ENCODE measurements around the gene ATG2B.

Gene ATG2B, protein sequence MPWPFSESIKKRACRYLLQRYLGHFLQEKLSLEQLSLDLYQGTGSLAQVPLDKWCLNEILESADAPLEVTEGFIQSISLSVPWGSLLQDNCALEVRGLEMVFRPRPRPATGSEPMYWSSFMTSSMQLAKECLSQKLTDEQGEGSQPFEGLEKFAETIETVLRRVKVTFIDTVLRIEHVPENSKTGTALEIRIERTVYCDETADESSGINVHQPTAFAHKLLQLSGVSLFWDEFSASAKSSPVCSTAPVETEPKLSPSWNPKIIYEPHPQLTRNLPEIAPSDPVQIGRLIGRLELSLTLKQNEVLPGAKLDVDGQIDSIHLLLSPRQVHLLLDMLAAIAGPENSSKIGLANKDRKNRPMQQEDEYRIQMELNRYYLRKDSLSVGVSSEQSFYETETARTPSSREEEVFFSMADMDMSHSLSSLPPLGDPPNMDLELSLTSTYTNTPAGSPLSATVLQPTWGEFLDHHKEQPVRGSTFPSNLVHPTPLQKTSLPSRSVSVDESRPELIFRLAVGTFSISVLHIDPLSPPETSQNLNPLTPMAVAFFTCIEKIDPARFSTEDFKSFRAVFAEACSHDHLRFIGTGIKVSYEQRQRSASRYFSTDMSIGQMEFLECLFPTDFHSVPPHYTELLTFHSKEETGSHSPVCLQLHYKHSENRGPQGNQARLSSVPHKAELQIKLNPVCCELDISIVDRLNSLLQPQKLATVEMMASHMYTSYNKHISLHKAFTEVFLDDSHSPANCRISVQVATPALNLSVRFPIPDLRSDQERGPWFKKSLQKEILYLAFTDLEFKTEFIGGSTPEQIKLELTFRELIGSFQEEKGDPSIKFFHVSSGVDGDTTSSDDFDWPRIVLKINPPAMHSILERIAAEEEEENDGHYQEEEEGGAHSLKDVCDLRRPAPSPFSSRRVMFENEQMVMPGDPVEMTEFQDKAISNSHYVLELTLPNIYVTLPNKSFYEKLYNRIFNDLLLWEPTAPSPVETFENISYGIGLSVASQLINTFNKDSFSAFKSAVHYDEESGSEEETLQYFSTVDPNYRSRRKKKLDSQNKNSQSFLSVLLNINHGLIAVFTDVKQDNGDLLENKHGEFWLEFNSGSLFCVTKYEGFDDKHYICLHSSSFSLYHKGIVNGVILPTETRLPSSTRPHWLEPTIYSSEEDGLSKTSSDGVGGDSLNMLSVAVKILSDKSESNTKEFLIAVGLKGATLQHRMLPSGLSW (N-terminal part only)

DNA sequence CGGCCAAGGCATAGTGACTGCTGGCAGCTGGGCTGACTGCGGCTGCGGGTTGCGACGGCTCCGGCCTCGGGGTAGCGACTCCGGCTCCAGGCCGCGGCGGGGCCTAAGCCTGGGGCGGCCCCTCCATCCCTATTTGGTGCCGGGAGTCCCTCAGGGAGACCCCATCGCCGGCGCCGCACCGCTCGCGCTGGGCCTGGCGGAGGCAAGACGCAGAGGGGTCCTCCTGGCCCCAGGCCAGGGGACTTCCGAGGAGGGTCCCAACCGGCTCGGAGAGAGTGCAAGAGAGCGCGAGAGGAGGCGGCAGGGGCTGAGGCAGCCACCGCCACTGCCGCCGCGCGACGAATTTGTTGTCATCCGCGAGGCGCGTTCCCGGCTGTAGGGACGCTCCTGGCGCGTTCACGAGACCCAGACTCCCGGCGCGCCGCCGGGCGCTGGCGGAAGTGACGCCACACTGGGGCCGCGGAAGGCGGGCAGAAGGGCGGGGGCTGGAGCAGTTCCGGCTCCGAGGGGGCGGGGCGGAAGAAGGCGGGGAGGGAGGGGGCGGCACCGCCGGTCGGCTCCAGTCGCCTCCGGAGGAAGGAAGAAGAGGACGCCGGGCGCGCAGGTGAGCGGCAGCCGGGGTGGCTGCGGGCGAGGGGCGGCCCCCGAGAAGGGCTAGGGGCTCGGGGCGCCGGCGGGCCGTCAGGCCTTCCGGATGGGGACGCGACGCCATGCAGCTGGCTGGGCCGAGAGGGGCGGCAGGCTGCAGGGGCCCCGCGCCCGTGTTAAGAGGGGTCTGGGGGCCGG is at the start of gene ATG2B, which contains the start of gene GSKIP:
Gene ATG2B, minus strand, starts transcription at position 377 of the 786 bp plus-strand sequence. Its CDS starts 365 bp downstream, at position 12.
Gene GSKIP, plus strand, starts transcription at position 562 of the 786 bp plus-strand sequence. CDS start 18,722 bp downstream, outside the sequence.
- in situ Hi-C loops (cut with HindIII; ENCODE audit: low sequenced_read_pairs): no loop called here

GRCh38 chr14:96410119-96410518 is 47.0 kb upstream of the ATG2B start:
- in situ Hi-C loops (cut with HindIII; ENCODE audit: low sequenced_read_pairs): no loop called here

DNA sequence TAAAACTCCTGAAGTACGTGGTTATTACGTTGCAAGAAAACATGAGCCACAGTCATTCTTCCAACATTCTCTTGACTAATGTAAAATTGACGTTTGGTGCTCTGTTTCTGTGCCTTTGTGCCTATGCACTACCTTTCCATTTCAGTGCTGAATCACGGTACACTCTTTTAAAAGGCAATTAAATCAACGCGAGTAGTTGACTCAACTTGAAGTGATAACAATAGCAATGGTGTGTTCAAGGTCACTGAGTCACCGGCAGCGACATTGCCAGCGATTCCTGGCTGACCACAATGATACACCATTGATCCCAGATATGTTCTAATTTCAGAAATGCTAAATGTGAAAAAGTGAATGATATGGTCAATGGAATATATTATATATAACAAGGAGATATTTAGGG is 46.6 kb upstream of the ATG2B start:
- in situ Hi-C loops (cut with HindIII; ENCODE audit: low sequenced_read_pairs): no loop called here

DNA sequence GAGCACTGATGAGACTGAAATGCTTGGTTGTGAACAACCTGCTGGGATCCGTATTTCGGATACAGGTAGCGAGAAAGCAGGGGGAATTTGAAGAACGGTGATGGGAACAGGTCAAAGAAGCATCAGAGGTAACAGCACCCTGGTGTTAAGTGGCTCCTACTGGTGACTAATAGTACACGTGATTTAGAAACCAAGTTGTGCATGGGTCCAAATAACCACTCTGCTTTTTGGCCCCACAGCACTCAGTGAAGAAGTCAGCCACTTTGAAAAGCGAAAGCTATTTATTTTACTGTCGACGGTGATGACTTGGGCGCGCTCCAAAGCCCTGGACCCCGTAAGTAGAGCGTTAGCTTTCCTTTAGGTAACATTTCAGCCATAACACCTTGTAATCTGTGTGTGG is 45.5 kb upstream of the ATG2B start:
- in situ Hi-C loops (cut with HindIII; ENCODE audit: low sequenced_read_pairs): no loop called here

DNA sequence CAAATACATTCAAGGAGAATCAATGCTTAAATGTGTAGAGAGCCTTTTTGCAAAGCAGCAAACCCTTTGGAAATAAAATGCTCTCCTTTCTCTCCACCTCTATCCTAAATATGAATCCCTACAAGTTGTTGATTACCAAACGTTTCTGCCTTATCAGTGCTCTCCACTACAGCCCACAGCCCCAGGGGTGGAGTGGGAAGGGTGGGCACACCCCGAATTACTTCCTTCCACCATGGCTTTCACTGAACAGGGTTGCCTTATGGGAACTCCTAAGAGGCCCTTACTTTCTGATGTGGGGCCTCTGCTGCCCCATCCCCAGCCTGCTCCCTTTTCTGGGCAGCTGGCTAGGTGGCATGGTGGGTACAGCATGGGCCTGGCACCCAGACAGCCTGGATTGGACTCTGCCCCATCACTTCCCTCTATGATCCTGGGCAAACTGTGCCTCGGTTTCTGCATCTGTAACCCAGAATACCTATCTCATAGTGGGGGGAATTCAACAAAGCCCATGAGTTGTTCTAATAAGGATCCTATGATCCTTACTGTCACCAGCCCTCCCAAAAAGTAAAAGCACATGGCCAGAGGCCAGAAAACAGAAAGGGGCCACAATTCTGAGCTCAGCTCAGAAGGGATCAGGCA is 44.9 kb upstream of the ATG2B start:
- in situ Hi-C loops (cut with HindIII; ENCODE audit: low sequenced_read_pairs): no loop called here

- in situ Hi-C loops (cut with HindIII; ENCODE audit: low sequenced_read_pairs): no loop called here
Observed at GRCh38 chr14:96405677-96406076, 42.5 kb upstream of the ATG2B start.

GRCh38 chr14:96403409-96403808 is 40.3 kb upstream of the ATG2B start:
- in situ Hi-C loops (cut with HindIII; ENCODE audit: low sequenced_read_pairs): no loop called here

GRCh38 chr14:96400495-96400894 is 37.4 kb upstream of the ATG2B start:
- in situ Hi-C loops (cut with HindIII; ENCODE audit: low sequenced_read_pairs): no loop called here

DNA sequence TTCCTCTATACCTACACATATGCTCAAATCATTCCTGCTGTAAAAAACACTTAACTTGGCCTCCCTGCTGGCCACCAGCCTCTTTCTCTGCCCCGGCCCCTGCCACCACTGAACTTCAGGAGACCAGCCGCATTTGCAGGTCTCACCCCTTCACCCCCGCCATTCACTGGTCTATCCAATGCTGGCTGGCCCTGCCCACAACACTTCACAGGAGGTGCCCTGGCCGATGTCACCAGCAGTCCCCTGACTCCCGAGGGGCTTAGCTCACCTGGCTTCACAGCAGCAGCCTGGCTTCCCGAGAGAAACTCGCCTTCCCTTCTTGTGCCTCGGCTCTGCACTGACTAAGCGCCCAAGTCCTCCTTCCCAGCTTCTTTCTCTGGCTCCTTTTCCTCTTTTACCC is 36.3 kb upstream of the ATG2B start:
- in situ Hi-C loops (cut with HindIII; ENCODE audit: low sequenced_read_pairs): no loop called here

- in situ Hi-C loops (cut with HindIII; ENCODE audit: low sequenced_read_pairs): no loop called here
Observed at GRCh38 chr14:96398921-96399320, 35.8 kb upstream of the ATG2B start.

- in situ Hi-C loops (cut with HindIII; ENCODE audit: low sequenced_read_pairs): no loop called here
Observed at GRCh38 chr14:96398432-96398831, 35.3 kb upstream of the ATG2B start.

DNA sequence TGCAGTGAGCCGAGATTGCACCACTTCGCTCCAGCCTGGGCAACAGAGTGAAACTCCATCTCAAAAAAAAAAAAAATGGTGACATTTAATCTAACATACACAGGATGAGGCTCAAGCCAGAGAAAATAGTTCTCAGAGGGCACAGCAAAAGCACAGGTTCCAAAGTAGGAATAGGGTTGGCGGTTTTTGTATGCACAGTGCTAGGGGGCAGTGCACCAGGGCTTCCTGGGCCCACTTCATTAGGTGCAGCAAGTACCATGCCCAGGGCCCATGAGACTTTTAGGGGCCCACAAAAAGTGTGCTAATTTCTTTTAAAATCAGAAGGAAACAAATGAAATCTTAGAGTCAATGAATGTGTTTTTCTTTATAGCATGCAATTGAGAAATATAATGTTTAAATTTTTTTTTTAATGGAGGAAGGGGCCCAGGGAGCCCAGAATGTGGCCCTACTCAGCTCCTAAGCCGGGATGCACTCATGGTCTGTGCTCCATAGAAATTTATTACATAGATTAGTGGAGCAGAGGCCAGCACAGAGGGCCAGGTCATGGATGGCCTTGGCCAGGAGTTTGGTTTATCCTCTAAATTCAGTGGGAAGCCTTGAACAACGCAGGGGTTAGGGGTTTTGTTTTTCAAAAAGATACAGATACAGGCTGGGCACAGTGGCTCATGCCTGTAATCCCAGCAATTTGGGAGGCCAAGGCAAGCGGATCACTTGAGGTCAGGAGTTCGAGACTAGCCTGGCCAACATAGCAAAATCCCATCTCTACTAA is 31.1 kb upstream of the ATG2B start:
- in situ Hi-C loops (cut with HindIII; ENCODE audit: low sequenced_read_pairs): no loop called here

DNA sequence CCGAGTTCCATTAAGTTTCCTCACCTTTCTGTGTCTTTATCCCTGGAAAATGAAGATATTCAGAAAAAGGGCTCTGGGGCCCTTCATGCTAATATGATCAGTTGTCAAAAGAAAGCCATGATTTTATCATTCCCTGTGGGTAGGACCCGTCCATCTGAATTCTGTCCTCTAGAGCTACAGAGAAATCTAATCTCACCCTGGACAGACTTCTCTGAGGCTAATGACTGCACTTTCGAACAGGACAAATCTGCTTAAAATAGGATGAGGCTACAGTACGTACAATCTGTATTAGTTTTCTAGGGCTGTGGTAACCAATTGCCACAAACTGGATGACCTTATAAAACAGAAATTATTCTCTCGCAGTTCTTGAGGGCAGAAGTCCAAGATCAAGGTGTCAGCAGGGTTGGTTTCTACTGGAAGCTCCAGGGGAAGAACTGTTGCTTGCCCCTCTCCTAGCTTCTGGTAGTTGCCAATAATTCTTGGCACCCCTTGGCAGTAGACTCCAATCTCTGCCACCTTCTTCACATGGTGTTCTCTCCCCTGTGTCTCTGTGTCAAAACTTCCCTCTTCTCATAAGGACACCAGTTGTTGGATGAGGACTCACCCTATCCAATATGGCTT is 30.0 kb upstream of the ATG2B start:
- in situ Hi-C loops (cut with HindIII; ENCODE audit: low sequenced_read_pairs): no loop called here

DNA sequence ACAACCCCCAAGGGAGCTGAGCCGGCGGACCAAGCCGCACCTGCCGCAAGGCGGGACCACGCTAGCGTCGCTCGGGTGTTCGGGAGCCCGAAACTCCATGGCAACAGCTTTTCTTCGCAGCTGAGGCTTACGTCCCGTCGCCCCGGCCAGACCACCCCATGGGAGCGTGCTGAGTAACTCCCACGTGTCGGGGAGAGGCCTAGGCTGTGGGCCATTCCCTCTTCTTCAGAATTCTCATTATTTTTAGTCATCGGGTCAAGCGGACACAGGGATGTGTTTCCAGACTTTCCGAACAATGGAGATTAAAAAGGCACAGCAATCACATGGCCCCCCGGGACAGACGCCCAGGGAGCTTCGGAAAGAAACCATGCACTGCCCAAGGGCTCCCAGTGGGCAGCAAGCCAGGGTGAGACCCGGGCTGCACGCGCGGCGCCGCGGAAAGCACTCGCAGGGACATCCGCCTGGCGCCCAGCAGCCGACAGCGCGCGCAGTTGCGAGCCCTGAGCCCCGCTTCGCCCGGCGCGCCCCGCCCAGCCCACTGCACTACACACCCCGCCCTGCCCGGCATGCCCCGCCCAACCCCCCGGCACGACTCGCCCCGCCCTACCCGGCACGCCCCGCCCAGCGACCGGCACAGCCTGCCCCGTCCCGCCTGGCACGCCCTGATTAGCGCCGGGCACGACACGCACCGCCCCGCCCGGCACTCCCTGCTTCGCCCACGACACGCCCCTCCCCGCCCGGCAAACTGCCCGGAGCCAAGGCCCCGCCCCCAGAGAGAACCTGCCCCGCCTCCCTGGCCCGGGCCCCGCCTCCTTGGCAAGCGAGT is 28.4 kb upstream of the ATG2B start:
- in situ Hi-C loops (cut with HindIII; ENCODE audit: low sequenced_read_pairs): no loop called here

DNA sequence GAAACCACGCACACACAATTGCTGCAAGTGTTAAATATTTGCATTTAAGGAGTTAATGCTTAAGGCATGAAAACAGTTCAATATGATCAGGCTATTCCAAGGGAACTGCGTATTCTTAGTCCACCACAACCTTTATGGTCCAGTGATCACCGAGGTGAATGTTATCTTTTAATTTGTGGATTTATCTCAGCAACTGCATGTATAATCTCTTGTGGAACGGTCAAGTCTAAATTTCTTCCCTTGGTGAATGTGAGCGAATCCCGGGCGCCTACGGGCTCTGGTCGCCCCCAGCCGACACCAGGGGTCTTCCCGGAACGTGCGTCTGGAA is 27.8 kb upstream of the ATG2B start:
- in situ Hi-C loops (cut with HindIII; ENCODE audit: low sequenced_read_pairs): no loop called here

DNA sequence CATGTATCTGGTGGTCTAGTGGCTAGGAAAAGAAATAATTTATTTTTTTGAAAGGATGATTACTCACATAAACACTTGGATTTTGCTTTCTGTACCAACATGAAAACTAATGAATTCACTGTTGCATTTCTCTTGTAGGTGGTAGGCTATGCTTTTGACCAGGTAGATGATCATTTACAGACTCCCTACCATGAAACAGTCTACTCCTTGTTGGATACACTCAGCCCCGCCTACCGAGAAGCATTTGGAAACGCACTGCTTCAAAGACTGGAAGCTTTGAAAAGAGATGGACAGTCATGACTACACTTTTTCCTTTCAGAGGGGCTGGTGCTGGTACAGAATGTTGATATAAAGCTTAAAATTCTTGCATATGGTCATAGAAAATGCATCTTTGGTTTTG is 22.2 kb upstream of the ATG2B start:
- in situ Hi-C loops (cut with HindIII; ENCODE audit: low sequenced_read_pairs): no loop called here

DNA sequence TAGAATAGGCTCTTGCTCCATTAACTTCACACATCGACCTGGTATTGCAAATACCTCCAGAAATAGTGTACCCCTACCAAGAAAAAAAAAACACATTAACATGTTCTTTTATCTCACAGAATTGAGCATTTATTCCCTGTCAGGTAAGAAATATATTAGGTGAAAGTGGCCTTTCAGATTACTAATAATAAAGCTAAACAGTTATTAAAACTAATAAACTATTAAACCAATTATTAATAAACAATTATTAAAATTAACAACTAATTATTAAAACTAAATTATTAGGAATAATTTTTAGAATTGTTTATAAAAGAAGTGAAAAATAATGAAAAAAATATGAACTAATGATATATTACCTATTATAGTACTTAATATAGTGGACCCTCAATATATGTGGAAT is 21.6 kb upstream of the ATG2B start:
- in situ Hi-C loops (cut with HindIII; ENCODE audit: low sequenced_read_pairs): no loop called here

- in situ Hi-C loops (cut with HindIII; ENCODE audit: low sequenced_read_pairs): no loop called here
Observed at GRCh38 chr14:96384053-96384452, 20.9 kb upstream of the ATG2B start.

Data from DLD1 (cell line).